ENCODE results near the gene LAMC1. TPM values are rescaled to one million over a fixed set of nuclear protein-coding genes. Genes with fewer than 3 reads are reported as not detected.
"Not testable (repeated sequence)": the region's sequence is repeated elsewhere in the genome, so short reads cannot be mapped to it uniquely, and the experiment has no call there.

The LAMC1 gene
- polyA plus RNA-seq, 1 donor, result 297 TPM

- no peak for DNase-seq
These were observed 17.3 kb downstream of the LAMC1 start for GRCh38 chr1:183040547-183040971.

DNA sequence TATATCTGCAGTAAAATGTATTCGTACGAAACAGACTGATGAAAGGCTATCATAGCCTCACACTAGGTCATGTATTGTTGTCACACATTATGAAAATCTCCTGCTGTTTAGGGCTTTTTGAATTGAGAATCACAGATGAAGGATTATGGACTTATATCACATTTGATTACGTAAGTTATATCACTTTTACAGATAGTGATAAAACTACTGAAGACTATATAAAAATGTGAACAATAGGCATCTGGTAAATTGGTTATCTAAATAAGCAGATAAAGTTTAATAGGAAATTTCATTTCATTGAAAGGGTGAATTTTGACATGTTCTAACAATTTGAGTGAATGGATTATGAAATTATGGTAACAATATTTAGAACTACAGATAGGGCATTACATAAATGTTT is 20.0 kb downstream of the LAMC1 start:
- no peak for DNase-seq

DNA sequence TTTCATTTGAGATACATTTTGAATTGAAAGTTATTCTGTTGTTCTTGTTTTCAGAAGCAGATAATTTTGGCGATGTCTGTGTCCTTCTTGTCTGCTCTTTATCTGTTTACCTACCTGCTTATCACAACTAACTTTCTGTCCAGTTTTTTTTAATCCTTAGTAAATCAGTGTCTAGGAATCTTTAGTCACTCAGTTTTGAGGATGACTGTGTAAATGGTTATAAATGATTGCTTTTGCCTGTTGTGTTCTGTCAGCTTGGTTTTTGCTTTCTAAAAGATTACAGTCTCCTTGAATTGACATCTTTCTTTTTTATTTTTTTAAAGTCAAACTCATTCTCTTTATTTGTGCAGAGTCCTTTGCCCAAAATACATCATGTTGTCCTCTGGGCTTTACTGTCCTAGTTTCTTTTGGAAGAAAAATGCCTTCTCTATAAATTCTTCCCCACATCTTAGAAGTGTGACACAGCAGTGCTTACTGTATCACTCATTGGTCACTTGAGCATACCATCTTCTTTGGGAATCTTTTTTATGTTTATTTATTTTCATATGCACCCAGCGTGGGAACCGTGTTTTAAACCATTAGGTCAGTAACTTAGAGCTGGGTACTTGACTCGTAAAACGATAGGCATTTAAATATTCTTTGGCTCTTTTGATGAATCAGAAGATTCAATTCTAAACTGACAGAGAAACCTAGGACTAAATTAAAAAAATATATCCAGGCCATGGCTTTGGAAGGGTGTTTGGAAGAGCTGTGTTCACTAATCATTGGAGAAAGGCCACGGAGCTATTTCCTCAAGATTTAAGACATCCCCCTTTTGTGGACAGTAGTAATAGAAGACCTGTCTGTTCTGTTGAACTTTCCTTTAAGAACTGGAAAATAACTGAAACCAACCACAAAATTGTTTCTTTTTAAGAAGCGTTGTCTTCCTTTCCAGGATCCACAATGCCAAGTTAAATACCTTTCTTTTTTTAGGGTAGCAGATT is 20.9 kb downstream of the LAMC1 start:
- DNase-seq, result no peak

GRCh38 chr1:183044893-183045649 is 21.9 kb downstream of the LAMC1 start:
- DNase-seq, result no peak

- DNase-seq, result no peak
These were observed 25.2 kb downstream of the LAMC1 start for GRCh38 chr1:183048087-183049085.

- DNase-seq, result no peak
These were observed 28.3 kb downstream of the LAMC1 start for GRCh38 chr1:183051546-183051945.

- no peak for DNase-seq
These were observed 29.6 kb downstream of the LAMC1 start for GRCh38 chr1:183052861-183053260.

DNA sequence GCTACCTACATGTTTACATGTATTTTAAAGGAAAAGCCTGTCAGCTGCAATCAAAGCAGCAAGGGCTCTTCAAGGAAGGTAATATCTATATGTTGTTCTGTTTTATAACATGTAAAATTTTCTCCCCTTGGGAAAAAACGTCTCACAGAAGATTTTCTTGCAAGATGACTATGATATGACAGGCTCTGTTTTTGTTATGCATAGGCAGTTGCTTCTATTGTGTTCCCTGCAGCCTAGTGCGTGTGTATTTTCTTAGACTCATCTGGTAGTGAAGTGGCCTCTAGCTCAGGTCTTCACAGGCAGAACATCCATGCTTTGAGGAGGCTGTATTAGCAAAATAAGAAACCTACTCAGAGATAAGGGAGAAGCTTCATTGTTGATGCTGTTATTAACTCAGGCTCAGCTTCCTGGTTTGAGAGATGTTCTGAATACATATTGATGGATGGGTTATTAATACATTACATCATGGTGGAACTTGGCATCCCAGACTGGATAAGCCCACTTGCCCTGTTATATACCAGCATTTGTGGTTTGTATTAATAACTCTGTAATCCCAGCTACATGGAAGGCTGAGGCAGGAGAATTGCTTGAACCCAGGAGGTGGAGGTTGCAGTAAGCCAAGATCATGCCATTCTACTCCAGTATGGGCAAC is 35.8 kb downstream of the LAMC1 start:
- no peak for DNase-seq

DNA sequence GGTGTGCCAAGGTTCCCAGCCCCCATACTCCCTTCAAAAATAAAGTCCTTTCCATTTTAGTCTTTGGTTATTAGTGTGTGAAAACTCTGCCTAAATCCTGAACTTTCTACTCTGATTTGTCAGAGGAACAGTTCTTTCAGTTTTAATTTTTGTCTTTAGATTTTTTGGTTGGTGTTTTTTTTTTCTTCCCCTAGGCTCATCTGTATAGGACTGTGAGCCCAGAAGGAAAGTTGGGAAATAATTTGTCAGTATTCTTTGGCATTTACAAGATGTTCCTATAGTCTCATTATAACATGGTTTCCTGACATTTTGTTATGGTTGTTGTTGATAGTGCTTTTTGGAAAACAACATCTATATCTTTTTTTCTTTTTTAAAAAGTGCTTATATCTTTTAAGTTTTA is 38.0 kb downstream of the LAMC1 start:
- no peak for DNase-seq

DNA sequence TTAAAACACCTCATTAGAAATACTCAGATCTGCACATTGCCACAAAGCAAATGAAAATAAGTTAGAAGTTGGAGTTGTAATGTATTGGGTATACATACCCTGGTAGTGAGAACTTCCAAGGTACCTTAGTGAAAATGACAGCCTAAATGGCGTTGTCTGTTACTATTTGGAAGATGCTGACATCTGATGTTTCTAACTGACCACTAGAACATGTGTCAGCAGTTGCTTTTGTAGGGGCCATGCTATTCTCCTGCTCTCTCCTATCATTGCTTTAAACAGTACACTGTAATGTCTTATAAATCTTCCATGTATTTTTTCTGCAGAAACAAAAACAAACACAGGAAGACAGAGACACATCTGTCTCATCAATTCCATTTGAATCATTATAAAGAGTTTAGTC is 40.1 kb downstream of the LAMC1 start:
- DNase-seq, result no peak

DNA sequence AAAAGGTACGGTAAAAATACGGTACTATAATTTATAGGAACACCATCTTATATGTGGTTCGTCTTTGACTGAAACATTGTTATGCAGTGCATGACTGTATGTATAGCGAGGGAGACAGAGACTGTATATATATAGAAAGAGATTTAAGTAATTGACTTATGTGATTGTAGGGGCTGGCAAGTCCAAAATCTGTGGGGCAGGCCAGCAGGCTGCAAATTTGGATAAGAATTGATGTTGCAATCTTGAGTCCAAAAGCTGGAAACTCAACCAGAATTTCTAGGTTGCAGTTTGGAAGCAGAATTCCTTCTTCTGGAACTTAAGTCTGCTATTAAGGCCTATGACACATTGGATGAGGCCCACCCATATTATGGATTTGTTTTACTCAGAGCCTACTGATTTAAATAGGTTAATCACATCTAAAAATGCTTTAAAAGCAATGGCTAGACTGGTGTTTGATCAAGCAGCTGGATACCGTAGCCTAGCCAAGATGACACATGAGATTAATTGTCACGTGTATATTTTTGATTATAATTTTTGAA is 42.0 kb downstream of the LAMC1 start:
- no peak for DNase-seq

DNA sequence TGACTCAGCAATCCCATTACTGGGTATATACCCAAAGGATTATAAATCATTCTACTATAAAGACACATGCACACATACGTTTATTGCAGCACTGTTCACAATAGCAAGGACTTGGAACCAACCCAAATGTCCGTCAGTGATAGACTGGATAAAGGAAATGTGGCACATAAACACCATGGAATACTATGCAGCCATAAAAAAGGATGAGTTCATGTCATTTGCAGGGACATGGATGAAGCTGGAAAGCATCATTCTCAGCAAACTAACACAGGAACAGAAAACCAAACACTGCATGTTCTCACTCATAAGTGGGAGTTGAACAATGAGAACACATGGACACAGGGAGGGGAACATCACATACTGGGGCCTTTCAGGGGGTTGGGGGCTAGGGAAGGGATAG is 43.2 kb downstream of the LAMC1 start:
- DNase-seq, result not testable (repeated sequence)

- no peak for DNase-seq
These were observed 46.5 kb downstream of the LAMC1 start for GRCh38 chr1:183069562-183070216.

DNA sequence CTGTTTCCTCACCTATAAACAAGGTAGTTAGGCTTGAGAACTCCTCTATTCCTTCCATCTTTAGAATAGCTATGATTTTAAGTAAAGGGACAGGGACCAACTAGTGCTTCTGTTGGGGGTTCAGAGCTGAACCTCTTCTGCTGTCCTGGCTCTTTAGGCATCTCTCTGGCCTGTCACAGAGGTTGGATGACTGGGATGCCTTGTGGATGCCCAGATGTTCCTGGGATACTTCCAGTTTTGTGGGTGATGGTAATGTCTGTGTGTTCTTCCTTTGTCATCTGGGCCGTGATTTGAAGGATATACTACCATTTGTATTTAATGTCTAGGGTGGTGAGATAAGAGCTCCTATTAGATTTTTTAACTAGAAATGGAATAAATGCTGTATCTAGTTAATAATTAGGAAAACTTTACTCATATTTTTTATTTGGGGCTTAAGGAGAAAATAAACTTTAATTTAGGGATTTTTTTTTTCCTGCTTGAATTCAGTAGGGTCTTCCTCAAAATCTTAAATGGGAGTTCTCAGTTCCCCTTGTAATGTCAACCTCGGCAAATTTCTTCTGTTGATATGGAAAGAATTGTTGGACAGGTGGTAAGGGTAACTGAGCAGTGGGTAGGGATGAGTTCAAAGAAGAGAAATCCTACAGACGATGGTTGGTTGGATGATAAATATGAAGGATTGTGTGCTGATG is 47.2 kb downstream of the LAMC1 start:
- no peak for DNase-seq

DNA sequence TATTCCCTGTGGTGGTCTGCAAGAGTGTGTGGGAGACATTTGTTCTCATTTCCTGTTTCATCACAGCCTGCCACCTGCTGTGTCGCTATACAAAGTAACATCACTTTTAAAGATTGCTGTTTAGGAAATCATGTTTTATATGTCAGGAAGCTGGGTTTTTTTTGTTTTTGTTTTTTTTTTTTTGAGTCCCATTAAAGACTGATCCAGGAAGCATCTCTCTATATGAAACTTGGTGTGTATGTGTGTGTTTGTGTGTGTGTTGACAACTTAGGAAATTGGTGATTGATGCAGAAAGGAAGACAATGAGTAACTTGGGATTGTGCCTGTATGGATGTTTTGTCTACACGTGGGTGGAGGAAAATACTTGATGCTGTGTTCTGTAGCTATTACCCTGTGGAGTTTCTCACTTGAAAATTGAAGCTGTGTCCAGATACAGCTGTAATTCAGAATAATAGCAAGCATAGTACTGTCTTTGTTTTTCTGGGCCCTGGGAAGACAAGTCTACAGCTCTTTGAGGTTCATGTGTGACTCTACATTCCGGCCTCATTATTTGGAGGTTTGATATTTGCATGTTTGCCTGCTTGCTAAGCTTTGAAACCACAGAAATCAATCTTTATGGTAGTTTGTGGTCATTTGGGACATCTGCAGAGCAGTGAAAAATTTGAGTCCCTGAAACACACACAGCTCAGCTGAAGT is 47.9 kb downstream of the LAMC1 start:
- no peak for DNase-seq

DNA sequence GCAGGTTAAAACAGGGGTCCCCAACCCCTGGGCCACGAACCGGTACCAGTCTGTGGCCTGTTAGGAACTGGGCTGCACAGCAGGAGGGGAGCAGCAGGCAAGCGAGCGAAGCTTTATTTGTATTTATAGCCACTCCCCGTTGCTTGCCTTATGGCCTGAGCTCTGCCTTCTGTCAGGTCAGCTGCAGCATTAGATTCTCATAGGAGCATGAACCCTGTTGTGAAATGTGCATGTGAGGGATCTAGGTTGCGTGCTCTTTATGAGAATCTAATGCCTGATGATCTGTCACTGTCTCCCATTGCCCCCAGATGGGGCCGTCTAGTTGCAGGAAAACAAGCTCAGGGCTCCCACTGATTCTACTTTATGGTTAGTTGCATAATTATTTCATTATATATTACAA is 49.4 kb downstream of the LAMC1 start:
- DNase-seq, result not testable (repeated sequence)

DNA sequence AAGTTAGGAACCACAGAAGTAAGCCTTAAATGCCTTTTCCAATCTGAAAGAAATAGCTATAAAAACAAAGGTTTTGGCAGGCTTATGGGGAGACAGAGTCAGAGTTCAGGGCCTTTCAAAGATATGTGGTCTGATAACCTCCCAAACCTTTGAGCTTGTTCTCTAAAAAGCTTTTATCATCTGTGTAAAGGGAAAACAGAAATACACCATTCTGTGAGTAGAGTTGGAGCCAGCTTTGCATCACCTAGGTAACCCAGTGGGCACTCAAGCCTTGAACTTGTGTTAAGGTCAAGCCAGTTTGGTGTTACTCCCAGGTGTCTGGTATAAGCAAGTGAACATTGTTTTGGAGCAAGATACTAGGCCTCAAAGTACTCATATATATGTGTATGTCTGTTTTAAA is 50.1 kb downstream of the LAMC1 start:
- DNase-seq, result no peak

DNA sequence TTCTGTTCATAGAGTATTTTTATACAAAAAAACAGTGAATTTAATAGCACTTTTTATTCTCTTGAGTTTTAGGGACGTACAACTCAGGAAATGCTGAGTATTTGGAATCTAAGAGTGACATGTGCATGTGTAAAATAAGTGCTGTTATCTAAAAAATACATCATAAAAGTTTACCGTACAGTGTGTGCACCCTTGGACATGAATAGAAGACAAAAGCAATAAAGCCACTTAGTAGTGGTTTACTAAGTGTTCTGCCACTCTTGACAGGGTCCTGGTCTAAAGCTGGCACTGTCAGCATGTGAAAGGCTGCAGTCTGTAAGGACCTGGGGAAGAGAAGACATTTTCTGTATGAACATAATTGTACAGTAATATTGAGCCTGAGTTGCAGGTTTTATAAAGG is 51.0 kb downstream of the LAMC1 start:
- DNase-seq, result no peak

- no peak for DNase-seq
These were observed 52.6 kb downstream of the LAMC1 start for GRCh38 chr1:183075861-183076260.
